Choroid plexus epithelial cell (primary cell): ENCODE data around the gene RAP1GAP.

Experiments used
- DNase-seq: peaks from one replicate; pipeline ENCODE4 v3.0.0-alpha.2; 2010; ENCODE audit warnings: low read depth
- H3K4me3 ChIP-seq: 2 replicates; pipeline ENCODE4 v1.5.1; 2011; ENCODE audit warnings: low read depth, mild to moderate bottlenecking, control low read depth, low read length, moderate library complexity
- TF ChIP-seq, protein P1 (sequence below): conservative IDR thresholded peaks from 2 replicates; pipeline ENCODE4 v1.5.1; 2011; ENCODE audit warnings: low read depth, mild to moderate bottlenecking, control low read depth, inconsistent platforms, low read length, moderate library complexity

RAP1GAP gene

GRCh38 chr1:21704145-21704544 lies 35.0 kb upstream of the RAP1GAP start:
- TF ChIP-seq, protein P1, sequence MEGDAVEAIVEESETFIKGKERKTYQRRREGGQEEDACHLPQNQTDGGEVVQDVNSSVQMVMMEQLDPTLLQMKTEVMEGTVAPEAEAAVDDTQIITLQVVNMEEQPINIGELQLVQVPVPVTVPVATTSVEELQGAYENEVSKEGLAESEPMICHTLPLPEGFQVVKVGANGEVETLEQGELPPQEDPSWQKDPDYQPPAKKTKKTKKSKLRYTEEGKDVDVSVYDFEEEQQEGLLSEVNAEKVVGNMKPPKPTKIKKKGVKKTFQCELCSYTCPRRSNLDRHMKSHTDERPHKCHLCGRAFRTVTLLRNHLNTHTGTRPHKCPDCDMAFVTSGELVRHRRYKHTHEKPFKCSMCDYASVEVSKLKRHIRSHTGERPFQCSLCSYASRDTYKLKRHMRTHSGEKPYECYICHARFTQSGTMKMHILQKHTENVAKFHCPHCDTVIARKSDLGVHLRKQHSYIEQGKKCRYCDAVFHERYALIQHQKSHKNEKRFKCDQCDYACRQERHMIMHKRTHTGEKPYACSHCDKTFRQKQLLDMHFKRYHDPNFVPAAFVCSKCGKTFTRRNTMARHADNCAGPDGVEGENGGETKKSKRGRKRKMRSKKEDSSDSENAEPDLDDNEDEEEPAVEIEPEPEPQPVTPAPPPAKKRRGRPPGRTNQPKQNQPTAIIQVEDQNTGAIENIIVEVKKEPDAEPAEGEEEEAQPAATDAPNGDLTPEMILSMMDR: no peak
- DNase-seq: no peak
- no peak overlapping the region for H3K4me3 ChIP-seq

DNA sequence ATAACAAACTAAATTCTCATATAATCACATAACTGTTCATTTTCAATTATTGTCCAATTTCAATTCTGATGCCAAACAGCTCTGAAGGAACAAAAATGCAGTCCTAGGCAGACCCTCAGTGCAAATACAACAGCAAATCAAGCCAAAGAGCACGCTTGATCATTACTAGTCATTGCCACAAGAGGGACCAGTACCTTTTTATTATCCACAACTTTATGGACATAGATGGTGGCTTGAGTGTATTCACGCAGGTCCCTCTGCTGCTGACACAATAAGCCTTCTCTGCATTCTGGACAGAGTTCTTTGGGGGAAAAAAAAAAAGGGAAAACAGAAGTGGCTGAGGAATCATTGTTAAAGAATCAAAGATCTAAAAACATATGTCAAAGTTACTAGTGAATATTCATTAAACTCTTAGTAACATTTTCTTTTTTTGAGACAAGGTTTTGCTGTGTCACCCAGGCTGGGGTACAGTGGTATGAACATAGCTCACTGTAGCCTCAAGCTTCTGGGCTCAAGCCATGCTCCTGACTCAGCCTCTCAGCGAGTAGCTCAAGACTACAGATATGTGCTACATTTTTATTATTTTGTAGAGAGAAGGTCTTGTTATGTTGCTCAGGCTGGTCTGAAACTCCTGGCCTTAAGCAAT lies 34.3 kb upstream of the RAP1GAP start:
- peak; percentile 84 for DNase-seq
- TF ChIP-seq, protein P1: peak; percentile 69
- no peak overlapping the region for H3K4me3 ChIP-seq

- TF ChIP-seq, protein P1: no peak
- DNase-seq: peak; percentile 22
- H3K4me3 ChIP-seq: no peak overlapping the region
Measured at GRCh38 chr1:21702780-21703179, 33.6 kb upstream of the RAP1GAP start.

DNA sequence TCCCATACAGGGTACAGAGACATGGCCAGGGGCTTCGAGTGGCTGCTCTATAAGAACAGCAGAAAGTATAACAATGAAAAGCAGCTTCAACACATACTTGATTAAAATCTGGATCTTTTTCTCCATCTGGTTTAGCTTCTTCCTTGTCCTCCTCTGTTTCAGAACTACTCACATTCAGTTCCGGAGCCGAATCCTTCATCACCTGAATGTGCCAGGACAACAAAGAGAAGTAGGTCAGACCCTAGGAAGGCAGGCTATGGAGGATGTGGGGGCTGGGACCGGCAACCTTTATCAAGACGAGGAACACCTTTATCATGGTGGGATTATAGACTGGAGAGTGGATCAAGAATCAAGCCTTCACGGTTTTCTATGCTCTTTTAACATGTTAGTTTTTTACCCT lies 32.2 kb upstream of the RAP1GAP start:
- DNase-seq: no peak
- TF ChIP-seq, protein P1: no peak
- no peak overlapping the region for H3K4me3 ChIP-seq

DNA sequence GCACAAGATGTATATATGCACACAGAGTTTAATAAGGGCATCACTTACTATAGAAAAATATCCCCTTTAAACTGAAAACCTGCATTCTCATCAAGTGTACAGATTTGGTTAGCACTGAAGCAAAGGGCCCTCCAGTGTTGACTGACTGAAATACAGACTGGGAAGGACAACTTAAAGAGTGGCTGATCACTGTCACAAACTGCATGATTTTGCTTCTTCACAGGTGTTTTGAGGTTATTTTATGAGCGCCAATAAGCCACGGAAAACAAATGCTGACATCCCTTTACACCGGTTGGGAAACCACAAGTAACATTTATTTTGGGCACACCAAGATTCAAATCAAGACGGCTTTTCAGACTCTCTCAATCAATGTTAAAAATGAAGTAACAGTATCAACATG lies 30.9 kb upstream of the RAP1GAP start:
- no peak for DNase-seq
- TF ChIP-seq, protein P1: no peak
- H3K4me3 ChIP-seq: no peak overlapping the region

- H3K4me3 ChIP-seq: no peak overlapping the region
- TF ChIP-seq, protein P1: no peak
- DNase-seq: no peak
Measured at GRCh38 chr1:21696931-21697330, 27.8 kb upstream of the RAP1GAP start.

DNA sequence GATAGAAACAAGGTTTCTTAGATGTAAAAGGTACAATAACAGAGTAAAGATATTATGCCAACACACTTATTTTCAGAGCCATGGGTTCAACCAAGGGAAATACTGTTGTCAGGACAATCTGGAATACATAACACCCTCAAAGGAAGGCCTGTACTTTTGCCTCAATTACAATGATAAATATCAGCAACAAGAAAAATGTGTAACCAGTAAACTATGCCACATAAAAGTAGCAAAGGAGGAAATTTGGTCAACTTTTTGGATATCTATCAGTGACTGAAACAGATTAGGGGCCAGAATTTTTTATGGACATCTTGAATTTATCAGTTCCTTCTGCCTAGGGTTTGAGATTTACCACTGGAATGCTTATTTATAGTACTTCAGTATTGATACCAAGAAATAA lies 24.6 kb upstream of the RAP1GAP start:
- DNase-seq: no peak
- no peak overlapping the region for H3K4me3 ChIP-seq
- TF ChIP-seq, protein P1: no peak
